Inflammatory macrophage treated with lipopolysaccharide for 1 hour (primary cell): Measurements from ENCODE around the gene HNRNPUL2.

Experiments
- DNase-seq, 2 donors: peaks; one replicate each; pipeline ENCODE4 v3.0.0-alpha.2; 2020 to 2022

Gene HNRNPUL2

DNA sequence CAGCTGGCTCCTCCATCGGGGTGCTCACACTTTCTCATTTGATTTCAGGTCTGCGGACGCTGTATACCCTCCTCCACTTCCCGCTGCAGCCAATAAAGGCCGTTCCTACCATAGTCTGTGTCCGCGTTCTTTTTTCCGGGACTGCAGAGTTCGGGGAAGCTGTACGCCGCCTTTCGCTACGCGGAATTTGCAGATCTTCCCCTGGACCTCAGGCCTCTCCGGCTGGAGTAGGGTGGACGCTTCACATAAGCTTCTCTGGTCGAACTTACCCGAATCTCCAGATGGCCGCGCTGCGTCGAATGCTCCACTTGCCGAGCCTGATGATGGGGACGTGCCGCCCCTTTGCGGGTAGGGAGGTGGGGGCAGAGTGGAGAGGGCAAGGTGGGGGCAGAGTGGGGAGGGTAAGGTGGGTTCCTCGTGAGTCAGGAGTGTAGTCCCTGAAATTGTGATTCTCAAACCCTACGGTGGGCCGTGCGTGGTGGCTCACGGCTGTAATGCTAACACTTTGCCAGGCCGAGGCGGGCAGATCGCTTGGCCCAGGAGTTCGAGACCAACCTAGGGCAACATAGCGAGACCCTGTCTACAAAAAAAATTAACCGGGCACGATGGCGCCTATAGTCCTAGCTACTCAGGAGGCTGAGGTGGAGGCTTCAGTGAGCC lies 61.5 kb downstream of the HNRNPUL2 start:
- DNase-seq: peak; percentile 35 to 49

DNA sequence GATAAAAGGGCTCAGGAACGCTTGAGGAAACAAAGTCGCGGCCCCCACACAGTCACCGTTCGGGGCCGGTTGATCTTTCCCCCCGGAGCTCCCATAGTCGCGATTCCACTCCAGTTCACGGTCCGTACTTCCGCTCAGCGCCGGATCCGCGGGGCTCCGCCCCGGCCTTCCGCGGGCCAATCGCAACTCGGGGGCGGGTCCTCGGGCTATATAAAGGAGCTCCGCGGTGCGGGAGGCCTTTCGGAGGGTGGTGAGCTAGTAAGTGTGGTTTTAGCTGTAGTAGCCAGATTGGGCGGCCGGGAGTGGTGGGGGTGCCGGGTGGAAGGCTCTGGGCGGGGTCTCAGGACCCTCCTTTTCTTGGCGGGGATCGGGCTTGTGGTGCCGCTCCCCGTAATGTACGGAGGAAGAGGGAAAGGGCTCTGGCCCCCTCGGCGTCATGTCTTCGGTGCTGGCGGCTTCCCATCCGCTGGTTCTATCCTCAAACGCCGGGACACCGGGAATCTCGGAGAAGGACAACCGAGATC lies 62.1 kb downstream of the HNRNPUL2 start, which contains the start of the genes C11orf98 and CSKMT:
C11orf98 (minus strand) TSS at position 136 of the 524 bp plus-strand sequence; CDS start at position 95, 41 bp downstream.
CSKMT (plus strand) TSS at position 238 of the 524 bp plus-strand sequence. CDS start 568 bp downstream, outside the sequence.
- DNase-seq: peak; percentile 86 to 98

DNA sequence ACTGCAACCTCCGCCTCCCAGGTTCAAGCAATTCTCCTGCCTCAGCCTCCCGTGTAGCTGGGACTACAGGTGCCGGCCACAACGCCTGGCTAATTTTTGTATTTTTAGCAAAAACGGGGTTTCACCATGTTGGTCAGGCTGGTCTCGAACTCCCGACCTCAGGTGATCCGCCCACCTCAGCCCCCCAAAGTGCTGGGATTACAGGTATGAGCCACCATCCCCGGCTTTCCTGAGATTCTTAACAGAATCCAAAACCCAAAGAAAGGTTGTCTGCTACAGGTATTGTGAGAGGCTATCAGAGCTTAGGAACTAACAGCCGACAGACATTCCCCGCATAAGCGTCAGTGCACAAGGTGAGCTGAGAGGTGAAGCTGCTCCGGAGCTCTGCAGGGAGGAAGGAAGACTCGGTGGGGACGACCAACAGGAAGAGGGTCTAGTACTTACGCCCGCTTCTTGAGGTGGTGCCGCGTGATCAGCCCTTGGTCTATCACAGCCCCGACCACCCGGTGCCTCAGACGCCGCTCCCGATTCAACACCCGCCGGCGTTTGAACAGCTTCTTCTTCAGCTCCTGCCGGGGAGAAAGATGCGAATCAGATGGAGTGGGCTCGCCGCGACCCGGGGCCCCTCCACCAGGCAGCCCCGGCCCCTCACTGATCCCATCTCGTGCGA lies 62.7 kb downstream of the HNRNPUL2 start:
- DNase-seq: no peak
